MM.1S (cell line): ENCODE data around the gene DHX29.

Experiments used
- DNase-seq: peaks from one replicate; pipeline ENCODE4 v3.0.0-alpha.2; 2015
- H2AFZ ChIP-seq: fragments of 300-600 bp; sonication (generic); 2 replicates; pipeline ENCODE4 v1.6.0; 2016; ENCODE audit warnings: antibody characterized with exemption, low read length
- H3F3A ChIP-seq: fragments of 300-600 bp; sonication (generic); 2 replicates; pipeline ENCODE4 v1.6.1; 2016; ENCODE audit warnings: mild to moderate bottlenecking, antibody characterized with exemption, low read length, moderate library complexity, mixed read lengths; ENCODE audit not compliant: insufficient read depth
- H3K27ac ChIP-seq: fragments of 300-600 bp; sonication (generic); 2 replicates; pipeline ENCODE4 v1.5.1; 2016; ENCODE audit warnings: mild to moderate bottlenecking, low read length
- H3K27me3 ChIP-seq: fragments of 300-600 bp; sonication (generic); replicated peaks from 2 replicates; pipeline ENCODE4 v1.6.0; 2016; ENCODE audit warnings: low read length; ENCODE audit not compliant: insufficient read depth
- H3K36me3 ChIP-seq: fragments of 300-600 bp; sonication (generic); replicated peaks from 2 replicates; pipeline ENCODE4 v1.6.1; 2016; ENCODE audit warnings: mild to moderate bottlenecking, low read length, mixed read lengths; ENCODE audit not compliant: insufficient read depth
- H3K4me1 ChIP-seq: fragments of 300-600 bp; sonication (generic); 2 replicates; pipeline ENCODE4 v1.6.1; 2016; ENCODE audit warnings: low read length, mixed read lengths
- H3K4me2 ChIP-seq: fragments of 300-600 bp; sonication (generic); 2 replicates; pipeline ENCODE4 v1.6.0; 2016; ENCODE audit warnings: low read depth, low read length
- H3K4me3 ChIP-seq: fragments of 300-600 bp; sonication (generic); 2 replicates; pipeline ENCODE4 v1.5.1; 2016; ENCODE audit warnings: low read length, mixed read lengths
- H3K79me2 ChIP-seq: fragments of 300-600 bp; sonication (generic); 2 replicates; pipeline ENCODE4 v1.6.1; 2016; ENCODE audit warnings: mixed run types, low read length, mixed read lengths
- H3K9ac ChIP-seq: fragments of 300-600 bp; sonication (generic); 2 replicates; pipeline ENCODE4 v1.6.1; 2016; ENCODE audit warnings: low read length, mixed read lengths
- H3K9me2 ChIP-seq: fragments of 300-600 bp; sonication (generic); replicated peaks from 2 replicates; pipeline ENCODE4 v1.6.1; 2016; ENCODE audit warnings: mild to moderate bottlenecking, low read length, mixed read lengths; ENCODE audit not compliant: insufficient read depth
- H3K9me3 ChIP-seq: fragments of 300-600 bp; sonication (generic); replicated peaks from 2 replicates; pipeline ENCODE4 v1.6.1; 2016; ENCODE audit warnings: mild to moderate bottlenecking, low read length, mixed read lengths; ENCODE audit not compliant: insufficient read depth
- H4K20me1 ChIP-seq: fragments of 300-600 bp; sonication (generic); 2 replicates; pipeline ENCODE4 v1.6.1; 2016; ENCODE audit warnings: mild to moderate bottlenecking, low read length, moderate library complexity, mixed read lengths; ENCODE audit not compliant: insufficient read depth
- CTCF ChIP-seq: fragments of 300-600 bp; sonication (generic); IDR thresholded peaks from 2 replicates; pipeline ENCODE4 v1.5.1; 2016; ENCODE audit warnings: antibody characterized with exemption, low read length, mixed read lengths
- EZH2 ChIP-seq: fragments of 300-600 bp; sonication (generic); optimal IDR thresholded peaks from 2 replicates; pipeline ENCODE3; 2017; ENCODE audit warnings: low read depth, mild to moderate bottlenecking, antibody characterized with exemption, low read length, mixed read lengths
- EZH2phosphoT487 ChIP-seq: fragments of 300-600 bp; sonication (generic); IDR thresholded peaks from 2 replicates; pipeline ENCODE4 v1.6.1; 2018; ENCODE audit warnings: antibody characterized with exemption, low read length

Gene DHX29

GRCh38 chr5:55343609-55344008, 36.1 kb upstream of the DHX29 start:
- Histone ChIP-seq H3K36me3 (peaks cover 10% of the 10 kb centered on the region; the same call in 1 of the 2 replicates), H4K20me1 (0 out of 2 replicates have a peak, but pooled peaks cover 9% of the 10 kb centered on the region), H3K9me2 (no peaks in the 10 kb centered on the region), H2AFZ (no peak overlapping the region), H3K4me3 (no peak overlapping the region), H3K9ac (no peak overlapping the region), H3K4me1 (no peaks in the 10 kb centered on the region), H3K9me3 (no peaks in the 10 kb centered on the region), H3F3A (peaks cover 14% of the 10 kb centered on the region; the same call in 1 of the 2 replicates), H3K27ac (no peak overlapping the region), H3K27me3 (no peaks in the 10 kb centered on the region), H3K4me2 (no peak overlapping the region), H3K79me2 (peaks cover 14% of the 10 kb centered on the region)
- no peak for DNase-seq
- TF ChIP-seq CTCF, result no peak
- TF ChIP-seq EZH2phosphoT487, result no peak
- TF ChIP-seq EZH2, result no peak

DNA sequence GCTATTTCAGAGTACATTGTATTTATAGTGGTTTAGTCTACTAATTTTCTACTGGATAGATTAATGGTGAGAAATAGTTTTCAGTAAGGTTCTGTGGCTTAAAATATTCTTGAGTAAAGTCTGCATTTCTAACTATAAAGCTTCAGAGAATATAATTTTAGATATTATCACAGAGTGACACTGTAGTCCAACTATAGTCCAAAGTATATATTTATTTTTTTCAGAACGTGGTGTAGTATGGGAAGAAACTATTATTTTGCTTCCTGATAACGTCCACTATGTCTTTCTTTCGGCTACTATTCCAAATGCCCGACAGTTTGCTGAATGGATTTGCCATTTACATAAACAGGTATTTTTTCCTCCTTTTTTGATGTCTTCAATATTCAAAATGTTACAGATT, 35.6 kb upstream of the DHX29 start:
- Histone ChIP-seq H3K4me2 (no peak overlapping the region), H3K27me3 (no peaks in the 10 kb centered on the region), H2AFZ (no peak overlapping the region), H3K9me2 (no peaks in the 10 kb centered on the region), H3K4me3 (no peak overlapping the region), H3K9me3 (no peaks in the 10 kb centered on the region), H3K27ac (no peak overlapping the region), H4K20me1 (0 out of 2 replicates have a peak, but pooled peaks cover 9% of the 10 kb centered on the region), H3K4me1 (no peaks in the 10 kb centered on the region), H3K79me2 (peaks cover 19% of the 10 kb centered on the region), H3F3A (peaks cover 14% of the 10 kb centered on the region; the same call in 1 of the 2 replicates), H3K36me3 (peaks cover 8% of the 10 kb centered on the region; the same call in 1 of the 2 replicates), H3K9ac (no peak overlapping the region)
- TF ChIP-seq EZH2, result no peak
- TF ChIP-seq EZH2phosphoT487, result no peak
- no peak for TF ChIP-seq CTCF
- DNase-seq, result no peak

GRCh38 chr5:55338810-55339243, 31.3 kb upstream of the DHX29 start:
- TF ChIP-seq CTCF (no peak), EZH2 (no peak)
- Histone ChIP-seq H2AFZ (no peak overlapping the region), H3K79me2 (peaks cover 52% of the 10 kb centered on the region), H3K4me3 (no peak overlapping the region), H3K4me1 (no peaks in the 10 kb centered on the region), H3K9ac (no peak overlapping the region), H4K20me1 (0 out of 2 replicates have a peak, but pooled peaks cover 6% of the 10 kb centered on the region), H3K4me2 (no peak overlapping the region), H3K9me2 (no peaks in the 10 kb centered on the region), H3K27me3 (no peaks in the 10 kb centered on the region), H3K36me3 (no peaks in the 10 kb centered on the region; the same call in 1 of the 2 replicates), H3K27ac (no peak overlapping the region), H3F3A (0 out of 2 replicates have a peak, but pooled peaks cover 8% of the 10 kb centered on the region), H3K9me3 (no peaks in the 10 kb centered on the region)
- DNase-seq, result no peak
